ACC112 (cell line): Measurements from ENCODE around the gene GRIK4.

Experiments used
- H2AFZ ChIP-seq: fragments of 200-600 bp; sonication (generic); one replicate; pipeline ENCODE4 v1.6.0; 2017; ENCODE audit warnings: antibody characterized with exemption, low read length; ENCODE audit not compliant: unreplicated experiment
- H3K27ac ChIP-seq: fragments of 200-600 bp; sonication (generic); 2 replicates; pipeline ENCODE4 v1.5.1; 2014; ENCODE audit warnings: low read depth, mild to moderate bottlenecking, antibody characterized with exemption, low read length, moderate library complexity
- H3K27me3 ChIP-seq: fragments of 200-600 bp; sonication (generic); 2 replicates; pipeline ENCODE4 v1.6.1; 2014; ENCODE audit warnings: mild to moderate bottlenecking, antibody characterized with exemption, low read length, moderate library complexity, mixed read lengths; ENCODE audit not compliant: insufficient read depth
- H3K36me3 ChIP-seq: fragments of 200-600 bp; sonication (generic); 2 replicates; pipeline ENCODE4 v1.6.1; 2016; ENCODE audit warnings: mild to moderate bottlenecking, antibody characterized with exemption, low read length, moderate library complexity, mixed read lengths; ENCODE audit not compliant: insufficient read depth
- H3K4me1 ChIP-seq: fragments of 200-600 bp; sonication (generic); one replicate; pipeline ENCODE4 v1.6.1; 2016; ENCODE audit warnings: low read length, mixed read lengths; ENCODE audit not compliant: insufficient read depth, unreplicated experiment, control insufficient read depth
- H3K4me3 ChIP-seq: fragments of 200-600 bp; sonication (generic); 2 replicates; pipeline ENCODE4 v1.5.1; 2014; ENCODE audit warnings: mild to moderate bottlenecking, low read depth, low read length
- H3K79me2 ChIP-seq: fragments of 200-600 bp; sonication (generic); one replicate; pipeline ENCODE4 v1.6.0; 2016; ENCODE audit warnings: low read length; ENCODE audit not compliant: control insufficient read depth, unreplicated experiment, insufficient read depth

GRIK4 gene

GRCh38 chr11:120800206-120800605, 288.7 kb downstream of the GRIK4 start:
- no peaks in the 10 kb centered on the region for H3K36me3 ChIP-seq
- H3K4me3 ChIP-seq, result no peak overlapping the region
- H3K27ac ChIP-seq, result no peak overlapping the region
- no peaks in the 10 kb centered on the region for H3K4me1 ChIP-seq
- peaks cover 36% of the 10 kb centered on the region for H3K27me3 ChIP-seq
- no peaks in the 10 kb centered on the region for H3K79me2 ChIP-seq
- no peak overlapping the region for H2AFZ ChIP-seq

- Histone ChIP-seq H3K27me3 (peaks cover 31% of the 10 kb centered on the region), H3K4me3 (no peak overlapping the region), H3K79me2 (no peaks in the 10 kb centered on the region), H2AFZ (no peak overlapping the region), H3K27ac (no peak overlapping the region), H3K36me3 (no peaks in the 10 kb centered on the region), H3K4me1 (no peaks in the 10 kb centered on the region)
Measured at GRCh38 chr11:120801801-120802689, 290.5 kb downstream of the GRIK4 start.

GRCh38 chr11:120805960-120806555, 294.5 kb downstream of the GRIK4 start:
- Histone ChIP-seq H3K4me3 (no peak overlapping the region), H3K27me3 (peaks cover 12% of the 10 kb centered on the region), H3K79me2 (no peaks in the 10 kb centered on the region), H2AFZ (no peak overlapping the region), H3K36me3 (no peaks in the 10 kb centered on the region), H3K27ac (no peak overlapping the region), H3K4me1 (peaks cover 4% of the 10 kb centered on the region)

- Histone ChIP-seq H3K27ac (no peak overlapping the region), H2AFZ (no peak overlapping the region)
Measured at GRCh38 chr11:120807414-120808150, 296.0 kb downstream of the GRIK4 start.

GRCh38 chr11:120808616-120809050, 297.1 kb downstream of the GRIK4 start:
- H3K27me3 ChIP-seq, result peaks cover 14% of the 10 kb centered on the region
- no peak overlapping the region for H2AFZ ChIP-seq
- H3K4me1 ChIP-seq, result peaks cover 4% of the 10 kb centered on the region
- H3K27ac ChIP-seq, result no peak overlapping the region
- H3K36me3 ChIP-seq, result no peaks in the 10 kb centered on the region
- H3K79me2 ChIP-seq, result no peaks in the 10 kb centered on the region
- no peak overlapping the region for H3K4me3 ChIP-seq

More at GRCh38 chr11:120807414-120808150, 296.0 kb downstream of the GRIK4 start:
- Histone ChIP-seq H3K27me3 (peaks cover 15% of the 10 kb centered on the region), H3K79me2 (no peaks in the 10 kb centered on the region), H3K4me3 (no peak overlapping the region), H3K36me3 (no peaks in the 10 kb centered on the region), H3K4me1 (peaks cover 4% of the 10 kb centered on the region)

GRCh38 chr11:120810251-120810650, 298.7 kb downstream of the GRIK4 start:
- Histone ChIP-seq H3K36me3 (no peaks in the 10 kb centered on the region), H3K27me3 (peaks cover 9% of the 10 kb centered on the region), H3K79me2 (no peaks in the 10 kb centered on the region), H3K4me1 (peaks cover 4% of the 10 kb centered on the region), H3K27ac (no peak overlapping the region), H3K4me3 (no peak overlapping the region), H2AFZ (no peak overlapping the region)

- no peak overlapping the region for H3K4me3 ChIP-seq
- no peak overlapping the region for H3K27ac ChIP-seq
- H3K27me3 ChIP-seq, result peaks cover 15% of the 10 kb centered on the region
- peaks cover 4% of the 10 kb centered on the region for H3K4me1 ChIP-seq
- no peak overlapping the region for H2AFZ ChIP-seq
- no peaks in the 10 kb centered on the region for H3K79me2 ChIP-seq
- no peaks in the 10 kb centered on the region for H3K36me3 ChIP-seq
Measured at GRCh38 chr11:120811199-120811598, 299.7 kb downstream of the GRIK4 start.

DNA sequence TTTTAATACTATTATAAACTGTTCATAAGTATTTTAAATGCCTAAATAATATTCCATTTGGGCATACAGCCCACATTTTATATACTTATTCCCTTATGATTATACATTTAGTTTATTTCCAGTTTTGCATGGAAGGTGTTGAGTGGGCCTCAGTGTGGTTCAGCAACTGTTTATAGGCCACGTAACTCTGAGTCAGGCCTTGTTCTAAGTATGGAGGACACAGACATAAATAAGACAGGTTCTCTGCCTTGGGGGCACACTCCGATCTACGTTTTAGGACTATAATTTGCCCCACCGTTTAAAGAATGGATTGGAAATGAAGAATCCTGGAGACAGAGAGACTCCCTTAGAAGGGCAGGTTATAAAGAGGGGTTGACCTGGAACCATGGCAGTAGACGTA, 300.2 kb downstream of the GRIK4 start:
- Histone ChIP-seq H3K4me1 (peaks cover 4% of the 10 kb centered on the region), H2AFZ (no peak overlapping the region), H3K27ac (no peak overlapping the region), H3K36me3 (no peaks in the 10 kb centered on the region), H3K27me3 (peaks cover 15% of the 10 kb centered on the region), H3K4me3 (no peak overlapping the region), H3K79me2 (no peaks in the 10 kb centered on the region)

GRCh38 chr11:120814531-120815318, 303.2 kb downstream of the GRIK4 start:
- H3K4me3 ChIP-seq, result no peak overlapping the region
- H3K27me3 ChIP-seq, result peaks cover 43% of the 10 kb centered on the region
- H3K27ac ChIP-seq, result no peak overlapping the region
- no peak overlapping the region for H2AFZ ChIP-seq
- no peaks in the 10 kb centered on the region for H3K79me2 ChIP-seq
- H3K4me1 ChIP-seq, result no peaks in the 10 kb centered on the region
- H3K36me3 ChIP-seq, result no peaks in the 10 kb centered on the region
